ENCODE measurements around the gene UGT1A9. TPM values are rescaled to one million over a fixed set of nuclear protein-coding genes. Genes with fewer than 3 reads are reported as not detected.

Gene UGT1A9
- total and polyA plus RNA-seq, 10 of the 15 experiments (the other 5 are each of a cell fraction or from before 2014, with no cell fraction given): 0.07 TPM; not detected in 9

- ChIA-PET POLR2A (no interaction called here), CTCF (no interaction called here), SMC1A (ENCODE audit: uncharacterized antibody, unreplicated experiment) (no interaction called here), RAD21 (ENCODE audit: unreplicated experiment) (no interaction called here)
- no peak for DNase-seq (ENCODE audit: low read depth, low spot score)
- H3K9ac ChIP-seq (ENCODE audit: control insufficient read depth, insufficient read depth, low read length): no peak overlapping the region
- H3K27ac ChIP-seq (ENCODE audit: control insufficient read depth, insufficient read depth): no peak overlapping the region
- TF ChIP-seq ESRRA (IDR thresholded peaks at IDR 0.05; ENCODE audit: low read length): no peak
- no peak for TF ChIP-seq NRF1 (conservative IDR thresholded peaks at IDR 0.05; ENCODE audit: low read depth, low read length)
- TF ChIP-seq SPI1 (IDR thresholded peaks at IDR 0.05; ENCODE audit: borderline replicate concordance, insufficient read depth, low read depth, low read length): no peak
- TF ChIP-seq SIN3A (IDR thresholded peaks at IDR 0.05; ENCODE audit: low read depth, low read length): no peak
- no peak for TF ChIP-seq TCF12 (IDR thresholded peaks at IDR 0.05; ENCODE audit: low read depth, low read length)
- no peak for TF ChIP-seq SUZ12 (IDR thresholded peaks at IDR 0.05; ENCODE audit: unreplicated experiment)
- no peak for TF ChIP-seq SRF (IDR thresholded peaks at IDR 0.05; ENCODE audit: low read depth in 2 of 2, low read length in 2 of 2)
- TF ChIP-seq BCL3 (IDR thresholded peaks at IDR 0.05; ENCODE audit: borderline replicate concordance, insufficient read depth, low read depth, low read length, poor library complexity, severe bottlenecking): no peak
- no peak for TF ChIP-seq POLR2AphosphoS2 (IDR thresholded peaks at IDR 0.05; ENCODE audit: low read depth, low read length)
- no peak for TF ChIP-seq POLR2A (IDR thresholded peaks at IDR 0.05; ENCODE audit: low read depth, low read length)
- TF ChIP-seq BRCA1 (IDR thresholded peaks at IDR 0.05; ENCODE audit: low read depth, low read length): no peak
- TF ChIP-seq IKZF2 (IDR thresholded peaks at IDR 0.05): no peak
- TF ChIP-seq ZZZ3 (IDR thresholded peaks at IDR 0.05; ENCODE audit: control insufficient read depth, insufficient read length, low read depth): no peak
- H3K9me3 ChIP-seq (replicated peaks; ENCODE audit: control insufficient read depth, insufficient read depth, low read length): no peaks in the 10 kb centered on the region
- no peaks in the 10 kb centered on the region for H3K36me3 ChIP-seq (ENCODE audit: control insufficient read depth in 2 of 2, insufficient read depth in 2 of 2, low read length in 1 of 2)
- no peak for FAIRE-seq
- no peak overlapping the region for H3K4me2 ChIP-seq (ENCODE audit: control insufficient read depth, insufficient read depth)
- in situ Hi-C loops (cut with MboI) (no loop called here), intact Hi-C loops (cut with micrococcal nuclease; ENCODE audit: unreplicated experiment) (no loop called here)
- 0% methylated on average over 3 of the region's 3 CpGs for WGBS (ENCODE audit: insufficient coverage, insufficient replicate concordance, low lambda C conversion rate, missing lambda C conversion rate)
- no peaks in the 10 kb centered on the region for H3K4me1 ChIP-seq (ENCODE audit: control insufficient read depth, insufficient read depth, low read length)
- H3K27me3 ChIP-seq (replicated peaks in 1 of 2; ENCODE audit: control insufficient read depth in 2 of 2, insufficient read depth in 2 of 2, low read length in 1 of 2): no peaks in the 10 kb centered on the region; a peak in 1 of 4 replicates
- no peaks in the 10 kb centered on the region for H4K20me1 ChIP-seq (ENCODE audit: control insufficient read depth, insufficient read depth)
- no peak overlapping the region for H2AFZ ChIP-seq (ENCODE audit: control insufficient read depth, low read depth, low read length)
- BruUV-seq (replicated peaks): no TSS peak
- ATAC-seq: no peak
- H3K79me2 ChIP-seq (ENCODE audit: control insufficient read depth, insufficient read depth, low read length): no peaks in the 10 kb centered on the region
- no peak overlapping the region for H3K4me3 ChIP-seq
Measured at GRCh38 chr2:233802132-233802815, 130.6 kb downstream of the UGT1A9 start.
